Loucy (cell line): ENCODE results near the gene GARRE1.

Source experiments
- CTCF ChIP-seq: fragments of 200-600 bp; sonication (generic); conservative IDR thresholded peaks from 2 replicates; pipeline ENCODE4 v1.5.1; 2014; ENCODE audit warnings: mild to moderate bottlenecking, antibody characterized with exemption, low read length
- EZH2phosphoT487 ChIP-seq: fragments of 200-600 bp; IDR thresholded peaks from 2 replicates; pipeline ENCODE4 v1.6.1; 2018; ENCODE audit warnings: antibody characterized with exemption, mild to moderate bottlenecking, moderate library complexity, borderline replicate concordance

- no peak for TF ChIP-seq CTCF
- TF ChIP-seq EZH2phosphoT487 = no peak
Observed at GRCh38 chr19:34246340-34246739, 8.0 kb upstream of the GARRE1 start.
